Heart left ventricle (tissue), 13 donors: Measurements from ENCODE around the gene COL28A1.

Experiments used
- CTCF ChIP-seq, 12 donors: fragments of 200-600 bp; sonication (generic) in 4 of 12; IDR thresholded peaks; one replicate each; pipeline versions ENCODE4 v1.5.0 to v1.8.0; 2018 to 2022; ENCODE audit warnings: antibody characterized with exemption in 12 of 12, mild to moderate bottlenecking in 5 of 12
- POLR2A ChIP-seq, 2 donors: fragments of 450-650 bp; IDR thresholded peaks; one replicate each; pipeline ENCODE4 v1.6.1; 2017; ENCODE audit warnings: antibody characterized with exemption in 2 of 2, mild to moderate bottlenecking in 2 of 2, moderate library complexity in 2 of 2
- donor health status: ischemic (EF 13 %, LVEDD 7.1; RV severe dilation, severe dysfunction).
- donor health status: DM: no; HTN: yes; CAD: no.
- donor health status: DM: no; HTN: no; CAD: no.
- donor health status: ischemic (EF 25% LVEDD 6.9; RV normal size, moderate dysfunction).
- donor health status: ischemic (EF 25% LVEDD 5.7; RV mildly dilated, moderate dysfunction).
- donor health status: ischemic (EF 35%, LVEDD 5.7; RV mildly dilated, moderate dysfunction).
- donor health status: nonischemic (EF 11% LVEDD 7.7; RV severe dilation, severe dysfunction).
- donor health status: DM: yes; HTN: yes; CAD: no.
- donor health status: PGD.
- donor health status: ischemic (EF 29% LVEDD 5.4; RV normal size, mild dysfunction).
- donor health status: nonischemic (EF 23%, LVEDD 6.1; RV moderate dilation, normal function).

- TF ChIP-seq CTCF (IDR thresholded peaks at IDR 0.05) (peak in 1 of 12 donors; percentile 6), POLR2A (IDR thresholded peaks at IDR 0.05) (no peak)
Measured at GRCh38 chr7:7330997-7331396, 204.7 kb downstream of the COL28A1 start.
